NCI-H146 treated with DMSO at 0.1 percent for 48 hours (cell line): Measurements from ENCODE around the gene ZNF76.
"Not testable (repeated sequence)": the region's sequence is repeated elsewhere in the genome, so short reads cannot be mapped to it uniquely, and the experiment has no call there.

Experiments
- DNase-seq: peaks from one replicate; lab custom pipeline; 2025; ENCODE audit not compliant: unreplicated experiment; lab: John Stamatoyannopoulos, UW

The ZNF76 gene

DNA sequence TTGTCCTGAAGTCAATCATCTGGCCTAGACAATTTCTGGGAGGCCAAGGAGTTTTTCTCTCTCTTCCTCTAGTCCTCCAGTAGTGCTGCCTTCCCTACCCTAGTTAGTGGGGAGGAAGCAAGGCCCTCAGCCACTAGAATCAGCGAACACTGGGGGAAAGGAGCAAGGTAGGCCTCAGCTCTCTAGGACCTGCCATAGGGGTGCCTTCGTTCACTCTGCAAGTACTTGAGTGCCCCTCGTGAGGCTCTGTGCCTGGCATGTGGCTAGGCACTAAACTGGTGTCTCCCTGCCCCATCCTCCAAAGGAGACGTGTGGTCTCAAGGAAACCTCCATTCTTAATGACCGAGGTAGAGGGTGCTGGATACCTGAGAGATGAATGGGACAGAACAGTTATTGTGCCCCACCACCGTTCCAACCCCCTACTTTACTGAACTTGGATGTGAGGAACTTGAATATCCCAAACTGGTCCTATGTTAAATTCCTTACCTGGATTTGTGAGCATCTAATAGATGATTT lies 39.1 kb downstream of the ZNF76 start:
- DNase-seq = no peak

DNA sequence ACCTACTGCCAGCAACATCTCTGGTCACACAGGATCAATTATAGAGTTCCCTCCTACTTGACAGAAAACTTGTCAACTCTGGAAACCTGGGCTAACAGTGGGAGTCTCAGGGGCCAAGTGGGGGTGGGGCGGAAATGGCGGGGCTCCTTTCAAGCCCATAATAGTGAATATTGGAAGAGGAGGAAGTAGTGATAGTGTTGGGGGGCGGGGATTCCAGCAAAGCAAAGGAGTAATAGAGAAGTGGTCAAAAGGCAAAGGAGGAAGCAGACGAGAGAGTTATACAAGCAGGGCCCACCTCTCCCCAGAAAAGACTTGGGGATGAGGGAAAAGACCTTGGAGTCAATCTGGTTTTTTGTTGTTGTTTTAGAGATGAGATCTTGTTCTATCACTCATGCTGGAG lies 40.1 kb downstream of the ZNF76 start:
- no peak for DNase-seq

GRCh38 chr6:35300848-35301247 lies 41.3 kb downstream of the ZNF76 start:
- no peak for DNase-seq

- DNase-seq = no peak
Measured at GRCh38 chr6:35302604-35303241, 43.2 kb downstream of the ZNF76 start.

DNA sequence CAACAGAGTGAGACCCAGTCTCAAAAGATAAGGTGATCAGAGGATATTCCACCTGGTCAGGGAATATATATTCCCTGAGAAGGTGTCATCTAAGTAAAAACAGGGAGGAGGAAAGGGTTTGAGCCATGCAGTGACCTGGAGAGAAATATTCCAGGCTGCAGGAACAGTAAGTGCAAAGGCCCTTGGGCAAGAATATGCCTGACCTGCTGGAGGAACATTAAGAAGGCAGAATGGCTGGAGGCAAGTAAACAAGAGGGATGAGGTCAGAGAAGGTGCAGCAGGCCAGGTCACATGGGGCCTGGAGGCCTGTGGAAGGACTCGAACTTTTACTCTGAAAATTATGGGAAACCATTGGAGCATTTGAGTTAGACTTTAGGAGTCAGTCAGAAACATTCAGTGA lies 44.8 kb downstream of the ZNF76 start:
- DNase-seq = no peak

DNA sequence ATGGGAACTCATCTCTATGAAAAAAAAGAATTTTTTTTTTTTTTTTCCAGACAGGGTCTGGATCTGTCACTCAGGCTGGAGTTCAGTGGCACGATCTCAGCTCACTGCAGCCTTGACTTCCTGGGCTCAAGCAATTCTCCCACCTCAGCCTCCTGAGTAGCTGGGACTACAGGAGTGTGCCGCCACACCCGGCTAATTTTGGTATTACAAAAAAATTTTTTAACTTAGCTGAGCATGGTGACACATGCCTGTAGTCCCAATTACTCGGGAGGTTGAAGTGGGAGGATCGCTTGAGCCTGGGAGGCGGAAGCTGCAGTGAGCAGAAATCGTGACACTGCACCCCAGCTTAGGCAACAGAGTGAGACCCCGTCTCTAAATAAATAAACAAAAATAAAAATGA lies 45.6 kb downstream of the ZNF76 start:
- no peak for DNase-seq

GRCh38 chr6:35307138-35307537 lies 47.6 kb downstream of the ZNF76 start:
- DNase-seq = not testable (repeated sequence)

DNA sequence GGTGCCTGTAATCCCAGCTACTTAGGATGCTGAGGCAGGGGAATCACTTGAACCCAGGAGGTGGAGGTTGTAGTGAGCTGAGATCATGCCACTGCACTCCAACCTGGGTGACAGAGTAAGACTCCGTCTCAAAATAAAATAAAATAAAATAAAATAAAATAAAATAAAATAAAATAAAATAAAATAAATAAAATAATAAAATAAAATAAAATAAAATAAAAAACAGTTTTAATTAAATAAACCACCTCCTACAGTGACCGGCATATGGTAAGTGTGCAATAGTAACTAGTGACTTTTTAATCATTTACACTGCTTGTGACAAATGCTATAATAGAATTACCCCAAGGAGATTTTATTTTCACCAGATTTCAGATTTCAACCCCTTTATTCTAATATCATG lies 49.0 kb downstream of the ZNF76 start:
- not testable (repeated sequence) for DNase-seq

DNA sequence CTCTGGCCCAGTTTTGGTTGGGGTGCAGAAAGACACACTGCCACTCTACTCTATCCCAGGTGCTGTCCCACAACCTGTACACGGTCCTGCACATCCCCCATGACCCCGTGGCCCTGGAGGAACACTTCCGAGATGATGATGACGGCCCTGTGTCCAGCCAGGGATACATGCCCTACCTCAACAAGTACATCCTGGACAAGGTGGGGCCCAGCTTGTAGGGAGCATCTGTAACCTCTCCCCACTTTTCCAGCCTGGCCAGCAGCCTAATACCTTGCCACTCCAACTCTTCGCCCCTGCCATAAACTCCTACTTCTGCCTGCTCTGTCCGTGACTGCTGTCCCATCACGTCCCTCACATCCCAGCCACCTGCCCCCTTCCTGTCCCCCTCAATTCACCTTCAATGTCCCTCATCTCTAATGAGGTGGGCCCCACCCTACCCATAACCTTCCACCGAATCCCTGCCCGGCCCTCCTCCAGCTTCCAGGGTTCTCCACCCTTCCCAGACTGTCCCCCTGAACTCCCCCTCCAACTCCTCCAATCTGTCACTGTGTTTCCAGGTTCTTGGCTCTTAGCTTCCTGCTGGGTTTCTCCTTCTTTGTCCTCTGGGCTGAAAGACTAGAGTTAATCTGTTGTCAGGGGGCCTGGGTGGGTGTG lies 50.2 kb downstream of the ZNF76 start:
- no peak for DNase-seq

DNA sequence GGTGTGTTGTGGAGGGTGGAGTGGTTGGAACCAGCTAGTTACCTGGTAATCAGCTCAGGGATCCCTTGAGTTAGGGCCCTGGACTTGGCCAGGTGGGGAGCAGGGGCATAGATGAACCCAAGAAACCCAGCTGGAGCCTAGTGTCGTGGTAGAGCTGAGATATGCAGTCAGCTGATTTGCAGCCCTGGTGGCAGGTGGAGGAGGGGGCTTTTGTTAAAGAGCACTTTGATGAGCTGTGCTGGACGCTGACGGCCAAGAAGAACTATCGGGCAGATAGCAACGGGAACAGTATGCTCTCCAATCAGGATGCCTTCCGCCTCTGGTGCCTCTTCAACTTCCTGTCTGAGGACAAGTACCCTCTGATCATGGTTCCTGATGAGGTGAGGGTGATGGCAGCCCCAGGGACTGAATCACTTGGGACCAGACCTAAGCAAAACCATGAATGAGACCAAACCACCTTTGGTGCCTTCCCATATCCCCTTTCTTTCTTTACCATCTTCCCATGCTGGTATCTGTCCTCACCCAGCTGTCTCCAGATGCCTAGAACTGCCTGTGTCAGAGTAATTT lies 50.8 kb downstream of the ZNF76 start:
- DNase-seq = no peak

GRCh38 chr6:35311390-35312075 lies 52.0 kb downstream of the ZNF76 start:
- DNase-seq = no peak

GRCh38 chr6:35312076-35312800 lies 52.7 kb downstream of the ZNF76 start:
- DNase-seq = no peak

DNA sequence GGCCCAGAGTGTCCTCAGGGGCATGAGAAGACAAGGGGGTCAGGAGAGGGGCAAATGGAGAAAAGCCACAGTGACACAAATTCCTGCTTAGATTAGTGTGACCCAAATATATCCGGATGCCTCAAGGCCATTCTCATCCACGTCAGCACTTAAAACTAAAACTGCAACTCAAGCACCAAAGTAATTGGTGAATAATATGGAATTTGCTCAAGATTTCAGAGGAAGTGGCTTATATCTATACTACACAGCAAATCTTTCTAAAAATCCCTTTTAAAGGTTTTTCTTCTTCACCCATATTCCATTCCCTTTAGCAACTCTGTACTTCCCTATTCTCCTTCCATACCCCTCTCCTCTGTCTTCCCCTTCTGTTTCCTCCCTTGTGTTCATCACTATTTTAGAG lies 53.3 kb downstream of the ZNF76 start:
- no peak for DNase-seq

DNA sequence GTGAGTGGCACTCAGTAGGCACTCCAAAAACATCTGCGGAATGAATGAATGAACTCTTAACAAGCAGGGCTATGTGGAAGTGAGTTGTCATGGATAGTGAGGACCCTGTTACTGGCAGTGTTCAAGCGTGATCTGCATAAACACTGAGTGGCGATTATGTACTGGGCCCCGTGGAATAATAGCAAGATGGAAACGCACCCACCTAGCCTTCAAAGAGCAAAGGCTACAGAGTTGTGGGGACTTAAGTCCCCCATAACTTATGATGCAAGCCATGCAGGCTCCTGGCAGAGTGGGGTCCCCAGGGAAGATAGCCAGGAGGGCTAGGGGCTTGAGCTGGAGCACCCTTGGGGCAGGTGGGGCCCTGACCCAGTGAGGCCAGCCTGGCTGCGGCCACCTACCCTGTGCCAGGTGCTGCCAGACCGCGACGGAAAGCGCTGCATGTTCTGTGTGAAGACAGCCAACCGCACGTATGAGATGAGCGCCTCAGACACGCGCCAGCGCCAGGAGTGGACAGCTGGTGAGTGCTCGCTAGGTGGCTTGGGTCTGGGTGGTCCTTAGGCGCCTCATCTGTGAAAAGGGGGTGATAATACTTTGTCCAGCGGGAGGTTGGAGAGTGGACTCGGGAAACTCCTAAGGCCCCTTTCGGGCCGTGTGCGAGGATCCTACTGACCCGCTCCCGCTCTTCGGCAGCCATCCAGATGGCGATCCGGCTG lies 58.1 kb downstream of the ZNF76 start:
- no peak for DNase-seq

DNA sequence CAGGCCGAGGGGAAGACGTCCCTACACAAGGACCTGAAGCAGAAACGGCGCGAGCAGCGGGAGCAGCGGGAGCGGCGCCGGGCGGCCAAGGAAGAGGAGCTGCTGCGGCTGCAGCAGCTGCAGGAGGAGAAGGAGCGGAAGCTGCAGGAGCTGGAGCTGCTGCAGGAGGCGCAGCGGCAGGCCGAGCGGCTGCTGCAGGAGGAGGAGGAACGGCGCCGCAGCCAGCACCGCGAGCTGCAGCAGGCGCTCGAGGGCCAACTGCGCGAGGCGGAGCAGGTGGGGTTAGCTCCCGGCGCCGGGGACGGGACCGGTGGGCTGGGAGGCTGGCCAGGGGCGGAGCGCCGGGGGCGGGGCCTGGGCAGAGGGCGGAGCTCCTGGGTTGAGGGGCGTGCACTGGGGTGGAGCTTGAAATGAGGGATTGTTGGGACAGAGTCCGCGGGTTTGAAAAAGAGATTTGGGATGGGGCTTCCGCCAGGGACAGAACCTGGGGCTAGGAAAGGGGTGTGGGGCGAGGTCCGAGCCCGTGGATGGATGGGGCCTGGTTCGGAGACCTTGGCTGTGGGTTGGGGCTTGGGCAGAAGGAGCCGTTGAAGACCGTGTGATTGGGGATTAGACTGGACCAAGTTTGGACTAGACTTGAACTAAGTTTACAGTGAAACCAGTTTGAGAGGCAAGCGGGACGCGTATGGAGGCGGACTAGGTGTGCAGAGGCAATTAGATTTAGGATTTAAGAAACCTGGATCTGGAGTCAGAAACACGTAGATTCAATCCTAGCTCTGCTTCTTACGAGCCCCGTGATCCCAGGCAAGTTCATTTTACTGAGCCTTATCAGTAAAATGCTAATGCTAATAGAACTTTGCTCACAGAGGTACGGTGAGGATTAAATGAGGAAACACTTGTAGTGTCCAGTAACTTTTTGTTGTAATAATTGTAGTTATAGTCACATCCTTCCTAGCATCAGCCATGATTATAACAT lies 58.9 kb downstream of the ZNF76 start:
- peak; percentile 77 for DNase-seq

DNA sequence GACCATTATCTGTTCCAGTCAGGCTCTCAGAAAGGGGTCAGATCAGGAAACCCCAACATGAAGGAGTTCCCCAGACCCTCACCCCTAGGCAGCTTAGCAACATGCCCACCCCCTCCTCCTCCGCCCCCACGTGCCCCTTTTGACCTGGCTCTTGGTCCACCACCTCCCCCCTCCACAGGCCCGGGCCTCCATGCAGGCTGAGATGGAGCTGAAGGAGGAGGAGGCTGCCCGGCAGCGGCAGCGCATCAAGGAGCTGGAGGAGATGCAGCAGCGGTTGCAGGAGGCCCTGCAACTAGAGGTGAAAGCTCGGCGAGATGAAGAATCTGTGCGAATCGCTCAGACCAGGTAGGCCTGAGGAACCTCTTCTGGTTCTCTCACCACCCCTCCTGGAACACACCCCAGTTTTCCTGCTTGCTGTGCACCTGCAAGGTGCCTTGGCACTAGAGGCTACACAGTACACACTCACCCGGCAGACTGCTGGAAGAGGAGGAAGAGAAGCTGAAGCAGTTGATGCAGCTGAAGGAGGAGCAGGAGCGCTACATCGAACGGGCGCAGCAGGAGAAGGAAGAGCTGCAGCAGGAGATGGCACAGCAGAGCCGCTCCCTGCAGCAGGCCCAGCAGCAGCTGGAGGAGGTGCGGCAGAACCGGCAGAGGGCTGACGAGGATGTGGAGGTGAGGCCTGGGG lies 60.0 kb downstream of the ZNF76 start:
- DNase-seq = no peak

GRCh38 chr6:35320031-35320410 lies 60.5 kb downstream of the ZNF76 start:
- DNase-seq = no peak

DNA sequence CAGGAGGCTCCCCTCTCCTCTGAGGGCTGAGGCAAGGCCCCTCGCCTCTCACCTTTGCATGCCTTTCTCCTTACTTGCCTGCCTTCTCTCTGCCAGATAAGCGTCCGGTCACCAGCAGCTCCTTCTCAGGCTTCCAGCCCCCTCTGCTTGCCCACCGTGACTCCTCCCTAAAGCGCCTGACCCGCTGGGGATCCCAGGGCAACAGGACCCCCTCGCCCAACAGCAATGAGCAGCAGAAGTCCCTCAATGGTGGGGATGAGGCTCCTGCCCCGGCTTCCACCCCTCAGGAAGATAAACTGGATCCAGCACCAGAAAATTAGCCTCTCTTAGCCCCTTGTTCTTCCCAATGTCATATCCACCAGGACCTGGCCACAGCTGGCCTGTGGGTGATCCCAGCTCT lies 61.6 kb downstream of the ZNF76 start:
- DNase-seq = no peak
